GM19463 (cell line): Measurements from ENCODE around the gene SPRR3.
A peak's percentile ranks its signal among the peaks of the same experiment; 100 is the strongest.

Source experiments
- ATAC-seq: cut with Tn5 transposase; IDR thresholded peaks from one replicate; pipeline ENCODE4 v1.9.1; 2021; ENCODE audit warnings: mild to moderate bottlenecking, moderate library complexity; ENCODE audit not compliant: unreplicated experiment

Gene SPRR3, protein sequence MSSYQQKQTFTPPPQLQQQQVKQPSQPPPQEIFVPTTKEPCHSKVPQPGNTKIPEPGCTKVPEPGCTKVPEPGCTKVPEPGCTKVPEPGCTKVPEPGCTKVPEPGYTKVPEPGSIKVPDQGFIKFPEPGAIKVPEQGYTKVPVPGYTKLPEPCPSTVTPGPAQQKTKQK

DNA sequence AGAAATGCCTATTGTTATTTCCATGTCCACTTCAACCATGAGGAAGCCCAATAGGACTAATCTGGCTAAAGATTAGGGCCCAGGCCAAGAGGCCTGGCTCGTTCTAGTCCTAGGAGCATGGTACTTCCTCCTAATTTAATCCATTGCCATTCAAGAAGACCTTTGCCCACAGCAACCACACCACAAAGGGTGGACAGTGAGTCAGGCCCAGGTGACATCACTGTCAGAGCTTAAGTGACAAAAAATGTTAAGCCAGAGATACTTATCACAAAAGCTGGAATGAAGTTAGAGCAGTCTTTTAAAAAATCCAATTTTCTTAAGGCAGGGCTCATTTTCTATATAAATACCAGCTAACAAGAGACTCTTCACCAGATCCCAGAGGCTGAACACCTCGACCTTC, at the start of gene SPRR3:
Gene SPRR3, plus strand, starts transcription at position 368 of the 400 bp plus-strand sequence. CDS start 1,272 bp downstream, outside the sequence.
- no peak for ATAC-seq

DNA sequence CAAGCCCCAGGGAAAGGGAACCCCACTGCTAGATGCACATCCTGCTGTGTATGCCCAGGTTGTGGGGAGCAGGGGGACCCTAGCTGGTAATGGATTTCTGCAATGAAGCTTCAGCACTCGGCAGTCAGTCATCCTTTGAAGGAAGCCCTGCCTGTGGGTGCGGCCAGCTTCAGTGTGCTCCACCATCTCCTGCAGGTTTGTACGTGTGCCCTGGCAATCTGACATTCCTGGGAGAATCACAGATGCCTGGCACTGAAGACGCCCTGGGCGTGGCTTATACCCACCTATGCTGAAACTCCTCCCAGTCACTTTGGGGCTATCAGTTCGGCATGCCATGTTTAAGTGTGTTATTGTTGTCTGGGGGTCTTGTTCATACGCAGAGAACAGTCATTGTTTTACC, 47.8 kb upstream of the SPRR3 start:
- ATAC-seq, result no peak

DNA sequence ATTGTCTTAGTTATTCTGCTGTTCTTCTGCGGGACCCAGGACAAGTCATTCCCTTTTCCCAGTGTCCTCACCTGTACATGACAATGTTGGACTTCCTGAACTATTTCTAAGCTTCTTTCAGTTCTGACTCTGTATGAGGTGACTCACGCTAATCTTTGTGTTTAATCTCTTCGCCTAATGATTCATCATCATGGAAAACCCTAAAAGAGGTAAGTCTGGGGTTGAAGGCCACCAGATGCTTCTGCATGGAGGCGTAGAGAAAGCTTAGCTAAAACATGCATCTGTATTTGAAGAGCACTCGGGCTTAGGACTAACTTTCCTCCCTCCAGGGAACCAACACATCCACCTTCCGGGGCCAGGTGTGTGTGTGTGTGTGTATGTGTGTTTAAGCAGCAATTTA, 47.1 kb upstream of the SPRR3 start:
- no peak for ATAC-seq

DNA sequence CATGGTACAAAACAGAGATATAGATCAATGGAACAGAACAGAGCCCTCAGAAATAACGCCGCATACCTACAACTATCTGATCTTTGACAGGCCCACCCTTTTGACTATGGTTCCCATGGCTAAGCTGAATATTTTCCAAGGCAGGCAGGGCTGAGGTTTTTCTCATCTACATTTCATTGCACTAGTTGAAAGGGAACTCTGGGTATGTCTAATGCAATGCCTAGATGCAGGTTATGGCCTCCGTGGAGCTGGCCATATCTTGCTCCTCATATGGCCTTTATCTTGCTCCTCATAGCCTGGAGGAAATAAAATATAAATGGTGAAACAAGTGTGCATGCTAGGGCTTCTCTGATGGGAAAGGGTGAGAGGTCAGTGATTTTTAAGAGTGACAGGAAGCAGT, 44.0 kb upstream of the SPRR3 start:
- no peak for ATAC-seq

DNA sequence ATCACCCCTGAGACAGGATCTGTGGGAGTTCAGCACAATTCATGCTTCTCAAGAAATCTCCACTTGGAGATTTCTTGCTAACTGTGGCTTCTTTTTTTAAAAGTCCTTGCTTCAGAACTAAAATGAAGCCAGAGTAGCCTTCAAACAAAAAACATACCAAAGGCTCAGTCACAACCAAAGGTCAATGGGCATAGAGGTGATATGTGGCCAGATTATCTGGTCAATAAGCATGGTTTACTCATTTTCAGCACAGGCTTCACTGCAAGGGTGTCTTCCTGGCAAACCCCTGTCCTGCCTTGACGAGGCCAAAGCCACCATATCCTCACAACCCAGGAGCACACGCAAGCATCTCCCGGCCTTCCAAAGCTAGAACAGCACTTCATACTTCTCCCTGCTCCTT, 42.3 kb upstream of the SPRR3 start:
- no peak for ATAC-seq

DNA sequence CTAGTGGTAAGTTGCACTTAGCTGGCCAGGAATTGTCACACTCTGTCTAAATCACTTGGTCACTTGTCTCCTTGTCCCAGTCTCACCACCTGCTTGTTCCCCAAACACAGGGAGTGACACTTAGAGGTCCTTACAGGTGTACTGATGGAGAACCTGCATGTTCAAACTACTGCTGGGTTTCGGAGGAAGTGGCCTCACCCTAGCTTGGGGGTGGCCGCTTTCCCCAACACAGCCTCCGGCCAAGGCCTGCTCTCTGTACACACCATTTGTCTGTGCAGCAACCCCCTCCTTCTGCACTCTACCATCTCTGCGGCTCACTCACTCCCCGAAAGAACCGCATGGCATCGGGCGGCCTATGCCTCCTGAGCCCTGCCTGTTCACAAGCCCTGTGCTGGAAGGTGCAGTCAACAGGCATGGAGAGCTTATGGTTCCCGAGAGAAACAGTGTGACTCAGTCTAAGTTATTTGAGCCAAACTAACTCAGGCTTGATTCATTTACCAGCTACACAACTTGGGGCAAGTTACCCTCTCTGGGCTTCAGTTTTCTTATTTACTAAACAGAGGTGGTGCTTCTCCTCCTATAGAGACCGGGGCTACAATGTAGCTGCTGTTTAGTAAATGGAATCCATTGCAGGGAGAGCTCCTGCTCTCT, 41.6 kb upstream of the SPRR3 start:
- ATAC-seq, result no peak

DNA sequence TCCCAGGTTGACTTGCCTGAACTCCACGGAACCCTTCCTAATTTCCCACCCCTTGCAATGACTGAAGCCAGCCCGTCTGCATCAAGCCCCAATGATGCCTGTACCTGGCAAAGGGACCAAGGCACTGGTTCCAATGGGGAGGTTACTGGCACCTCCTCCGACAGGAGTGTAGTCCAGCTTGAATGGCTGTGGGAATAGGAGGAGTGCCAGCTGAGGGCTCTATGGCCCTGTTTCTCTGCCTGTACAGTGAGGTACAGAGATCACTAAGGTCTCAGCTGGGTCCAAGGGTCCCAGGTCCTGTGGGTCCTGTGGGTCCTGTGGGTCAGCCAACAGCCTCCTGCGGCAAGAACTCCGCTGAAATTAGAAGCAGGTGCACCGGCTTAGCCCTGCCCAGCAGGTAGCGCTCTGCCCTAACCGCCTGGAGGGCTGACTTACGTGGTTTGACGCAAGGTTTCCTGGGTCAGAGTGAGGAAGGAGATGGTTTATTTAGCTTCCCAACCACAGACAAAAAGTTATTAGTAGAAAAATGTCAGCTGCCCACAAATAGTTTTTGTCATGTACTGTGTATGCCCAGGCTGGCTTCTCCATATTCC, 41.0 kb upstream of the SPRR3 start:
- no peak for ATAC-seq

DNA sequence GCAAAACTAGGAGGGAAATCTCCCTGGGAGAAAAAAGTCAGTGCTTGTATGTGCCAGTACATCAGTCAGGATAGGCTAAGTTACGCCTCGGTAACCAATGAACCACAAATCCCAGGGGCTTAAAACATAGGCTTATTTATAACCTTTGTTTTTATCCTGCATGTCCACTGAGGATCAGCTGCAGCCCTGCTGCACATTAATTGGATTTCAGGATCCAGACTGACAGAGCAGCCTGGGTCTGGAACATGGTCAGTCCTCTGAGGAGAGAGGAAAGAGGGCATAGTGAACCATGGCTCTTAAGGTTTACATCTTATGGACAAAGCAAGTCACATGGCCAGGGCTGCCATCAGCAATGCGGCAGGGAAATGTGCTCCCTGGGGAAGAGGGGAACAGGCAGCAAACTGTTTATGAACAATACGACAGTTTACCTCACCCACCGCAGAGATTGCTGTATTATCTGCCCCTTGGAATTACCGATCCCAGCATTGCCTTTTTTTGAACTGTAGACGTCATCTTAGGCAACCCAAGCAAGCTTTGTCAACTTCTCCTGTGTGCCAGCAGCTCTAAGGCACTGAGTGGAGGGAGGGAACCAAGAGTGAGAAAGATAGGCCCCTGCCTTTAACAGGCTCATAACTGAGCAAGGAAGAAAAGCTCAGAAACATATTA, 40.2 kb upstream of the SPRR3 start:
- no peak for ATAC-seq

DNA sequence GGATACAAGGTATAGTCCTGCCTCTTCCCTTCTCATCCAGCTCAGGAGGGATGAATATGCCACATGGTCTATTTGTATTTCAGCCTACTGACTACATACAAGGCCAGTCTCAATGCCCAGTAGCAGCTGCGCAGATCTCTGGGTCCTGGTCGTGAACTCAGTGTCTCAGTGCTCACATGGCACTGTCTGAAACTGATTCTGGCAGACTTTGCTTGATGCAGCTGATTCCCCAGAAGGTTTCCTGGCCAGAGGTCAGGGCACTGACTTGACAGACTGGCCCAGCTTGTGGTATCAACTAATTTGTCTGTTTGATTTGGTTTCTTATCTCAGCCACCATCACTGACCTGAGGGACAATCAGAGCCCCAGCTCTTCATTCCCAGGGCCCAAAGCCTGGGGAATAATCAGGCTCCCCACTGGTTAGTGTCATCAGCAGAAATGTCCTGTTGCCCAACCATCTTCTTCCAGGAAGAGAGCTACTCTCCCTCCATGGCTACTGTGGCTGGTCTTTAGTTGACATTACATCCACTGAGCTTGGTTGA, 38.6 kb upstream of the SPRR3 start:
- no peak for ATAC-seq

DNA sequence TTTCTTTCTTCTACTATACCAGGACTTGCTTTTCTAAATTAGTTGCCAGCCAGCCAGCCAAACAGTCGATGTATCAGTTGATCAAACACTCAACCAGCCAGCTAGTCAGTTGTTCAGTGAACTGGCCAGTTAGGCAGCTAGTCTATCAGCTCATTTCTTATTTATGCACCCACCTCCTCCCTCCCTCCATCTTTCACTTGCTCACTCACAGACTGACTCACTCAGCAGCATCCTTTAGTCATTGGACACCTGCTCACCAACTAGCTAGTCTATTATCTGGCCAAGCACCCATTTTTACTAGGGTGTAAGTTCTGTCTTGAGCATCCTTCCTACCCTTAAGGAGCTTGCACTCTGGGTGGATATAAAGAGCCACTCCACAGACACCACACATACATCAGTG, 37.0 kb upstream of the SPRR3 start:
- no peak for ATAC-seq

DNA sequence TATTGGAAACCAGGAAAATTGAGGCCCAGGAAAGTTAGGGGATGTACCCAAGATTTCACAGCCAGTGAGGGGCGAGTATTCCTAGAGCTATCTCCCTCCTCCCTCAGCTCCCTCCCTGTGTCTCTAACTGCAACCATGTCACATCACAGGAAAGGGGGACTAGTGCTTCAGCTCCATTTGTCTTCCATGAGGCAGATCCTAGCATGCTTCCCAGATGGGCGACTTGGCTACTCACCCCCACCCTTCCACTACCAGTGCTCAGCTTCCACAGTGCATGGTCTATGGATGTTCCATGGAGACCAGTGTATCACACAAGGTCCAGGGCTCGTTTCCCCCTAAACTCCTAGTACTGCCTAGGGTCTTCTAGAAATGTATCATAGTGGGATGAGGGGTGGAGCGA, 35.7 kb upstream of the SPRR3 start:
- no peak for ATAC-seq

DNA sequence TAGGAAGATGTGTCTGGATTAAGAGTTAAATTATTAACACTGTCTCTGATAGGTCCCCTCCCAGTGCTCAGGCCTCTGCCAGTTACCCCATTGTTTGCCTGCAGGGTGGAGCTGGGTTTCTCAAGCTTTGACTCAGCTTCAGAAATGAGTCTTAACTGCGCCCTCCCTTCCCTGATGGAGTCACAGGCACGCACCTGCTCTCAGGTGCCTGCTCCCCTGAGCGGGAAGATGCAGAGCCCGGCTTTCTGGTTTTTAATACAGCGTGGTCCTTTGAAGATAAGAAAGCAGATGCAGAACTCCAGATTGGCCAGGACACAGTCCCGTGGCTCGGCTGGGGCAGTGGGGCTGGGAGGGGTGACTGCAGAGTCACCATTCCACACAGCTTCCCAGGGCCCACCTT, 34.3 kb upstream of the SPRR3 start:
- ATAC-seq, result peak; percentile 67

DNA sequence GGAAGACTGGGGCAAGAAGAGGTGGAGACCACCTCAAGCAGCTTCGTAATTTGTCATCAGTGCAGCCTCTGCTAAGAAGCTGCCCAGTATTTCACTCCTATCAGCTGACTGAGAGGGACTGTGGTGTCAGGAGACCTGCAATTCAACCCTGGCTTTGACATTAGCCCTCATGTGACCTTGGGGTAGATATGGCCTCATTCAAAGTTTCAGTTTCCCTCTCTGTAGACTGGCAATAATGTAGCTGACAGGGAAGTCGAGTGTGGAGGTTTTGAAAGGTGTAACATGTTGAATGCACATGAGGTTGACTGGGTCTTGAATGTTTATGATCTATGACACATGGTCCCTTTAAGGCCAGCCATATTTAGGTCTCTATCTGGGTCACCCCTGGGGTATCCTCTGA, 33.3 kb upstream of the SPRR3 start:
- peak; percentile 89 for ATAC-seq

DNA sequence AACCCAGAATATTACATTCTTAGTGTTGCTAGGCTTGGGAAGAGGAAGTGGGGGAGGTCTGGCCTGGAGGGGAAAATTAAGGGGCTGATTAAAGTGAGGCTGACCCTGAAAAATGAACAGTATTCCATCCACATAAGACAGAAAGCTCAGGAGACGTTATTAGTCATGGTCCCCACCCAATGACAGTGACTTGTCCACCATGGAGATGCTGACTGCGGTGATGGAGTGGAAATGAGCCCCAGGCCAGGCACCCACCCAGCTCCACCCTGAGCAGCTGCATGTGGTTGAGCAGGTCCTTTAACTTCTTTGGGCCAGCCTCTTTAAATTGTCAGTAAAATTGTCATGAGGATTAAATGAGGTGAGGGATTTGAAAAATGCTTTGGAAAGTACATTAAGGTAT, 32.5 kb upstream of the SPRR3 start:
- no peak for ATAC-seq

DNA sequence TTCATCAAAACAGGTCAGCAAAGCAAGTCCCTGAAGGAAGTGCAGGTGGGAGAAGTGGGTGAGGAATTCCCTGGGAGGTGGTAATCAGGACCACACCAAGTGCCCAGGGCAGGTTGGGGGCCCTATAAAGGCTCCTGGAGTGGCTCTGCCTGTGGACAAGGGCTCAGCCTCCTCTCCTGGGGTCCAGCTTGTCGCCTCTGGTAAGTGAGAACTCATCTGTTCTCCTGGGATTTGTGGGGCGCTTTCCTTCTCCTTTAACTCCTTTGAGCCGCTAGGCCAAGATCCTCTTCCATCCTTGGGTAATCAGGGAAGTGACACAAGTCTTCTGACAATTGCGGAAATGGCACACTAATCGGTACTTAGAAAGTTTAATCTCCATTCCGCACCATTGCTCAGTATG, 31.1 kb upstream of the SPRR3 start, which contains the start of gene SPRR4:
Gene SPRR4, plus strand, starts transcription at position 154 of the 400 bp plus-strand sequence. CDS start 1,243 bp downstream, outside the sequence.
- ATAC-seq, result no peak

DNA sequence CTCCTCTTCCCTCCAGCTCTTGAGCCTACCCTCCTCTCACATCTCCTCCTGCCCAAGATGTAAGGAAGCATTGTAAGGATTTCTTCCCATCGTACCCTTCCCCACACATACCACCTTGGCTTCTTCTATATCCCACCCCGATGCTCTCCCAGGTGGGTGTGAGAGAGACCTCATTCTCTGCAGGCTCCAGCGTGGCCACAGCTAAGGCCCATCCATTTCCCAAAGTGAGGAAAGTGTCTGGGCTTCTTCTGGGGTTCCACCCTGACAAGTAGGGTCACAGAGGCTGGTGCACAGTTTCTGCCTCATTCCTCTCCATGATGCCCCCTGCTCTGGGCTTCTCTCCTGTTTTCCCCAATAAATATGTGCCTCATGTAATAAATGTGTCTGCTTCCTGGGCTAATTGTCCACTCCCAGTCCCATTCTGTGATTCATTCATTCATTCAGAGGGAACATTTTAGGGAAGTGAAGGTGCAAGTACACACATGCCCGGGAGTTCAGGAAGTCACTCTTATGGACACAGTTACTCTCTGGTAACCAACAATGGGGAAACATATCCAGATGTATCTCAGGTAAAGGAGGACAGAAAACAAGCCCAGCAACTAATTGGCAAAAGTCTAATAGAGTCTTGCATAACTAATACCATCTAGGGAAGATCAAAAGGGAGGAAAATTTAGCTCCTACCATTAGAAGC, 29.2 kb upstream of the SPRR3 start:
- ATAC-seq, result no peak

DNA sequence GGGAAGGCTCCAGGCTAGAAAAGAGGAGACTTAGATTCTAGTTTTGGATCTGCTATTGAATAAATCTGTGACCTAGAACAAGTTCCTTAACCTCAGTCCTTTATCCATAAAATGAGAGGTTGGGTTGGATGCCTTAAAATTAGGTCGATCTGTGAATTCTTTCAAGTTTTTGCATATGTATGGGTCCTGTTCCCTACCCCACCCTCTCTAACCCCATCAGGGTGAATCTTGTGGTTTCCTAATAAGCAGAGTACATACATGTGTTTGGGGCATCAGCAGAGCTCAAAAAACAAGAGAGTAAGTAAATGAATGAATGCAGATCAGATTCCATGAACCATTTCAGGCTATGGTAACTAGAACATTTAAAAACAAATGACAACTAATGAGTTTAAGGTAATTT, 24.9 kb upstream of the SPRR3 start:
- ATAC-seq, result no peak

DNA sequence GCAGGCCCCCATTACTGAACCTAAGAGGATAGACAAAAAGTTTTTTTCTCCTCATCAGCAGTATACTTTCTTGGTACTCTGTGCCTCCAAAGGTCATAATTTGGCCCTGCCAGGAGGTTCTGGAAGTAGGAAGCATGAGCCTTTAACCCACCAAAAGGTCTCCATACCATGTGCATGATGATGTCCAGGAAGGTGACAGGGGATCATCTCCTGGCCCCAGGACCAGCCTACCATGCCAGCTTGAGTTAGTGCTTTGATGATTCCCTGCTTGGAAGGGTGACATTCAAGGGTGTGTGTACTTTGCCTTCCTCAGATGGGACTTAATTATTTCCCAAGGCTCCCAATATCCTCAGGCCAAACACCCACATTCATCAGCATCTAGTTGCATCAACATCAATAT, 23.9 kb upstream of the SPRR3 start:
- no peak for ATAC-seq

DNA sequence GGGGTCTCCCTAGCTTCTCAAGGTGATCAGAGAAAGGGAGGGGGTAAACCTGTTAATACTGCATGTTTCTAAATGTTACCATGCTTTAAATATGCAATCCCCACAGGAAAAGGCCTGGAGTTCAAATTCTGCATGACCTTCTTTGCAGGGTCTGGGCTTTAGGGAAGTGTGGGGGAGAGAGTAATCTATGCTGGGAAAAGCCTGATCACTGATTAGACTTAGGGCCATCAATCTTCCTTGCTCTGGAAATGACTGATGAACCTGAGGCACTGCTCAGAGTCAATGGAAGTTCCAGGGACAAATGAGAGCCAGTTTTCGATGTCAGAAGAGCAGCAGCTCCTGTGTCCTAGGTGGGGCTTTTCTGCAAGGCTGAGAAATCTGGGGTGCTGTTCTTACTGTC, 20.9 kb upstream of the SPRR3 start:
- ATAC-seq, result no peak

DNA sequence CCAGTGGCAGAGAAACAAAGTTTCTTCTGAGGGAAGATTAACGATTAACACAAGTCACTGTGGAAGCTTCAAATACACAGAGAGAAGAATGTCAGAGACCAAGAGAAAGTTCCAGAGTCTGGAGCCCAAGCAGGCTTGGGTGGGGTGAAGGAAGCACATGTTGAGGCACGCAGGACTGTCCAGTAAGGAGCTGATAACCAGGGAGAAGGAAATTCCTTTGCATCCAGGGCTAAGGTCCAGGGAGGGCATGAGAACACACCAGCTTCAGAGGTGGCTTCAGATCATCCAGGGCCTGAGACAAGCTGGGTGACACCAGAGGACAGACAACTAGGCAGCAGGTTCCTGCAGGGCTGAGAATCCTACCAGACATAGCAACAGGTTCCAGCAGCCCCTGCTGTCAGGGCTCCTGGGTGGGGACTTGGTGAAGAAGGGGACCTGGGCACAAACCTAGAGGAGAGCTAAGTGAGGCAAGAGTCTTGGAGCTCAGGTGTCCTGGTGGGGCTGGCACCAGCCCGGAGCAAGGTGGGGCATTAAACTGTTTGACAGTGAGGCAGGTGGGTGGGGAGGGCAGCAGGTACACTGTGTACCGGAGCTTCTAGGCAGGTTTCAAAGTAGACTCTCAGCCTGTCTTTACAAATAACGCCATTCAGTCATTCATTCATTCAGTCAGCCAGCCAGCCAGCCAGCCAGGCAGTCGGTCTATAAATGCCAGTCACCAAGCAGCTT, 20.2 kb upstream of the SPRR3 start:
- ATAC-seq, result no peak
